Measurements from ENCODE around the gene TMEM135.

TMEM135 gene

DNA sequence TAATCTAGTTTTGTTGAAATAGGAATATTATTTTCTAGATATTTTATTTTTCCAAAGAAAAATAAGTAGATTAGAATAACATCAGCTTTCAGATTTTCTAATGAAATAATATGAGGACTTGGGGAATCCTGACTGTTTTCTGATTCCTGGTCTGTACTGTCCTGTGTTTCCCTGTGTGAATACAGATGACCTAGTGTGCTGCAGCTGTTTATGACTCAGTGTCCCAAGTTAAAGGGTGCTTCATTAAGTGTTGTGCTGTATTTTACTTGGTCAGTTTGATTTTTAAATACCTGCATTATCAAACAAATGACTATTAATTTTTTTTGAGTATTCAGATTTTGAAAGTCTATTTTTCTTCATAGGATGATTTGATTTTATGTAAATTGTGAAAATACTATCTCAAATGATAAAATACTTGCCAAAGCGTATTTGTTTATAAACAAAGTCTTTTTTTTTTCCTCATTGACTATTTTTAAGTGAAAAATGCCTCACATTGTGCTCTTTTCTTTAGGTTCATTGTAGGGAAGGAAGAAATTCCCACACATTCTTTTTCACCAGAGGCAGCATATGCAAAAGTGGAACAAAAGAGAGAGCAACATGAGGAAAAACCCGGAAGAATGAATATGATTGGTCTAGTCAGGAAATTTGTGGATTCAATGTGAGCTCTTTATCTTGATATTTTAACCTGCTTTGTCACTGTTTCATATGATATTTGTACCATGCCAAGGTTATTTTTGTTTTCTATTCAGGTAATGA, 264.2 kb downstream of the TMEM135 start:
- DNase-seq (ENCODE audit: low spot score) = no peak

DNA sequence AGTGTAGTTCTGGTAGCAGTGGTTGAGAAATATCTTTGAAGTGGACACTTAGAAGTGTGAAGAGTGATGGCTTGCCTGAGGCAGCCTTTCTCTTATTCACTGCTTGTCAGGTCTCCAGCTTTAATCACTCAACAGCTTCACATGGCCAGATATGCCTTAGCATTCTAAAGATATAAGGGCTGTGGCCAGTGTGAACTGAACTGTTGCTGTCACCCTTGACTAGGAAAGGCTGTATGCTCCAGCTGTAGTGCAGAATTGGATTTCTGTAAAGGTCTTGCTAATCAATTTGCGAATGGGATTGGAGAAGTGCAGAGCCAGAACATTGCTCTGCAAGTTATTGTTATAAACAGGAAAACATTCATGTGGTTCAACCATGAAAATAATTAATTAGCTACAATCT, 266.7 kb downstream of the TMEM135 start:
- no peak for DNase-seq (ENCODE audit: low spot score)

DNA sequence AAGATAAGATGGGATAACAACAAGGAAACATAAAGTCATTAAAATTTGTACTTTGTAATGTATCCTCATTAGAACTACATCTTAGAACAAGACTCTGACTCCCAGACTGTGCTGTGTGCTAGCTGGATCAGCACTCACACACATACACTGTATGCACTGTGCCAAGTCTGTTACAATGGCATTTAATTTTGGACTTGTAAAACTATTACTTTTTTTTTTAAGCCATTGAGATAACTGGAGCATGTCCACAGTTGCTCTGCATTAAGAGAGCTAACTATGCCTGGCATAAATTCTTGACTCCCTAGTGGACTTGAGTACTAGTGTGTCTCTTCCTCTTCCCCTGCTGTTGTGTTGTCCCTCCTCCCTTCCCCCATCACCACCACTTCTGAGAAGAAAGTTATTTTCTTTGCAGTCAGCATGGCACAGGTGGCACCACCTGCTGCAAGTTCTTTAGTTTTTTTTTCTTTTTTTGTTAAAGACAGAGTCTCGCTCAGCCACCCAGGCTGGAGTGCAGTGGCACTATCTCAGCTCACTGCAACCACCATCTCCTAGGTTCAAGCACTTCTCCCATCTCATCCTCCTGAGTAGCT, 268.6 kb downstream of the TMEM135 start:
- no peak for DNase-seq (ENCODE audit: low spot score)

DNA sequence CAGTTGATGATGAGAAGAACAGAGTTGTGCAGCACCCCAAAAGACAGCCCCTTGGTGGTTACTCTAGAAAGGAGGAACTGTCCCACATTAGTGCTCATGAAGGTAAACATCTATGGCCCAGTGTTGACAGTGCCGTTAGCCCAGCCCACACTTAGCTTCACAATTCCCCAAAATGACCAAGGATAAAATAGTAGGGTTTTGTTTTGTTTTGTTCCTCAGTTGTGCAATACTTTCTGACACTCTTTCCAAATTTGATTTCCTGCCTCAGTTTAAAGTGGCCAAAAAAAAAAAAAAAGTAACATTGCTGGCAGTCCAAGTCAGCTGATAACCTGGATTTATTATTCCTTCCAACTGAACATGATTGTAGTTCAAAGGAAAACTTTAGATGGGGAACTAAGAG, 269.4 kb downstream of the TMEM135 start:
- no peak for DNase-seq (ENCODE audit: low spot score)

DNA sequence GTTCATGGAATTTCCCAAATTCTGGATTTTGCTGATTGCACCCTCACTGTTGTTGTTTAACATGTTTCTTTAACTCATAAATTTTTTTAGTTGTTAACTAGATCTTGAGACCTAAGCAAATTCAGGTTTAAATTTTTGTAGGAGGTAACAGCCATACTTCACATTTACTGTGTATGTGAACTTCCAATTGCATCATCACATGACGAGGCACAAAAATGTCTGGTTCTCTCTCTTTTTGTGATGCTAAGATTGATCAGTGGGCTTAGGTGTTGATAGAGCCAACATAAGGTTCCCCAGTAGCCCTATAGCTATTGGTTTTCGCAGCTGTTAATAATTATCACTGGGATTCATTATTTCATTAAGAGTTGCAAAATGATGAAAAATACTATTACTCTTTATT, 277.5 kb downstream of the TMEM135 start:
- DNase-seq (ENCODE audit: low spot score) = no peak

DNA sequence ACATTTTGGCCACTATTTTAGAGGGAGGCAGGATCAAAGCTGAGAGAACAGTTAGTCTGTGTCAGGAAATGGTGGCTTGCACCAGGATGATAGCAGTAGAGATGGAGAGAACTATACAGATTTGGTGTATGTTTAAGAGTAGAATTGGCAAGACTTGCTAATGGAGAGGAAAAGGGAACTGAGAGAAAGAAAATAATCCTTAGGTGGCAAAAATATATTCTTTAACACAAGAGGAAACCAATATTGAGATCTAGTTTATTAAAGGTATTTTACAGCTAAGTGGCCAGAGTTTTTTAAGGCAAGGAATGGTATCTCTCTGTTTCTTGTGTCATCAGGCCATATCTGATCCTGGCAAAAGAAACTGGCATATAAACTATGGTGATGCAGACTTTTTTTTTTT, 278.8 kb downstream of the TMEM135 start:
- DNase-seq (ENCODE audit: low spot score) = no peak

DNA sequence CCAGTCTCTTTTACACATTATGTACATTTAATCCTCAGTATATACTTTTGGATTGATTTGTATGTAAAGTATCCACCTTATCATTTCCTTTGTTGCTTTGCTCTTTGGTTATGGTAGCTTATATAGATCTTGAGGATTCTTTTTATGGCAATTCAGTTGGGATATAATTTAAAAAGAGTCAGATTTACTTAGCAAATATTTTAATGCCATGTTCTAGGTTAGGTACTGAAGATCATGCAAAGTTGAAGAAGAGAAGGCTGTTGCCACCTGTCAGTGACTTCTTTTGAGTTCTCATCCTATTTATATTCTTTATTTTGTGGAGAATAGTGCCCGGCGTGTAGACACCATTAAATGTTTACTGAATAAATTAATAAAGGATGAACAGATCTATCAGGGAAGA, 279.7 kb downstream of the TMEM135 start:
- DNase-seq (ENCODE audit: low spot score) = no peak

DNA sequence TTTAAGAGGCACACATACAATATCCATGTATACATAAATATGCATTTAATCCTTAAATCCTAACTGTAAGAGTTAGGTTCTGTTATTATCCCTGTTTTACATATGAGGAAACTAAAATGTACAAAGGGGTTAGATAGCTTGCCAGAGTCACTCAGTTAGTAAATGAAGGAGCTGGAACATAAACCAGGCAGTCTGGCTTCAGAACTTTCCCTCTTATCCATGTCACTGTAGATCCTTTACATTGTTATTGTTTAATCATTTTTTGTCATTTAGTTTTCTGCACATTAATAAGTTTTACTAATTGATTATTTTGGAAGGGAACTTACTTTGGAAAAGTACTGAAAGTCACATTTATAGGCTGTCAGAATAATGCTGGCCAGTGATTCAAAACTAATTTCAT, 282.4 kb downstream of the TMEM135 start:
- DNase-seq (ENCODE audit: low spot score) = no peak

DNA sequence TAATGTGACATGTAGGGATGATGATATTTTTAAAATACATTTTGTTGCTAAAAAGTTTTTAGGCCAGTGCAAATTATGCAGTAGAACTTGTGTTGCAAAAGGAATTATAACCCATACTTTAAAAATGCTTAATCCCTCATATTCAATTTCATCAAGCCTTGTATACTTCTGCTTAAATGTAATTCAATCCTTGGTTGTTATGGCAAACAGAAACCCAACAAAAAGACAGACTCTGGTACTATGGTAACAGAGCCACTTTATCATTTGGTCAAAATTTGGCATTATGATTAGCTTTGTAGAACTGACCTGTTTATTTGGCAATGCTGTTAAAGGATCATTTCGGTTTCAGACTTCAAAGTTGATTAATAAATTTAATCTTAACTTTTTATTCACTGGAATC, 284.8 kb downstream of the TMEM135 start:
- DNase-seq (ENCODE audit: low spot score) = no peak

DNA sequence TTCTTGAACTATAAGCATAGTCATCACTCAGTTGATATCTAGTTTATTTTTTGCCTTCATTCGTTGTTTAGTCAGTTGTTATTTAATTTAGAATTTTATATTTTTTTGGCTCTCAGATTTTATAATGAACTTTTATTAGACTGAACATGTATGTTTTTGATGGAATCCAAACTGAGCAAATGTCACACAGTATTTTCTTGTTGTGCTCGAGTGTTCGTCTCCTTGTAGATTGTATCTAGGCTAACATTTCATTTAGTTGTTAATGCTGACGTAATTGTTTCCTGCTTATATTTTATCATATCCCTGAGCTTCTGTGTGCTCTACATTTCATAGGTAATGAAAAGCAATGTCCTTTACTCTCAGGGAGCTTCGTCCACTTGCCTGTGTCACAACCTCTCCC, 286.2 kb downstream of the TMEM135 start:
- no peak for DNase-seq (ENCODE audit: low spot score)

DNA sequence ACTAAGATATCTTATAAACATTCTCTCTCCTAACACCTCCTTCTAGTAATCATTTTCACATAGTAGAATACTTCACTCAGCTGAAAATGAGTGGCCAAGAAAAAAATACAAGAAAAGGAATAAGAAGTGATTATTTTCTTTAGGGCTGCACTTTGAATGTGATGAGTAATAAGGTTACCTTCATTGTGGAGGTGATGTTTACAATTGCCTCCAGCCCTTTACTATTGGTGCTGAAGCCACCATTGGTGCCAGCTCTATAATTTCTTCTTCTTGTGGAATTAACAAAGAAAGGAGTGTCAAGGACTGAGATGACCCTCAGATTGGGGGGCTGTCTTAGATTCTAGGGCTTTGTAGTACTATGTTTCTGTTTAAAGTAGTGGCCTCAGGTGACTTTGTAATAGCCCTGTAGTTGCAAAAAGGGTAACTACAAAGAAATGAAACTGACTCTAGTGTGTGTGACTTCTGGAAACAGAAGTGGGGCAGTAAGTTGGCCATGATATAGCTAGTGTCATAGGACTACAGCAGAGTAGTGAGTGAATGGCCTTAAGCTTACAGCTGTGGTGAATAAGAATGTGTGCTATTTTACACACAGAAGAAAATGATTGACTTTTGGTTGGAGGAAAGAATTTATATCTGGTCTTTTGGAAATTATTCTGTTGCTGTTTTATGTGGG, 287.2 kb downstream of the TMEM135 start:
- DNase-seq (ENCODE audit: low spot score) = no peak

DNA sequence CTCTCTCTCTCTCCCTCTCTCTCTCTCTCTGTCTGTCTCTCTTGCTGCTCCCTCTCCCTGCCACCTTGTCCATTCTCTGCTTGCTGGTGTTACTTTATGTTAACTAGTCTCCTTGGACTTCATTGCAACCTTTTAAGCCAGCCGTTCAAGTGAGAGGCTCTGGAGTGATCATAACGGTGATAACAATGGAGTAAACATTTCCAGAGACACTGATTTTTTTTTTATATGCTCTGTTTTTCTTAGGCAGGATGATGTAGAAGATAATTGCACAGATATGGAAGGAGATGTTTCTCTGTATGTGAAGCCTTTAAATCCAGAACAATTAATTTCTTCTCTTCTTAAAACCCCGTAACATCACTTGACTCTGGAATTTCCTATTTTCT, 287.7 kb downstream of the TMEM135 start:
- DNase-seq (ENCODE audit: low spot score) = no peak

DNA sequence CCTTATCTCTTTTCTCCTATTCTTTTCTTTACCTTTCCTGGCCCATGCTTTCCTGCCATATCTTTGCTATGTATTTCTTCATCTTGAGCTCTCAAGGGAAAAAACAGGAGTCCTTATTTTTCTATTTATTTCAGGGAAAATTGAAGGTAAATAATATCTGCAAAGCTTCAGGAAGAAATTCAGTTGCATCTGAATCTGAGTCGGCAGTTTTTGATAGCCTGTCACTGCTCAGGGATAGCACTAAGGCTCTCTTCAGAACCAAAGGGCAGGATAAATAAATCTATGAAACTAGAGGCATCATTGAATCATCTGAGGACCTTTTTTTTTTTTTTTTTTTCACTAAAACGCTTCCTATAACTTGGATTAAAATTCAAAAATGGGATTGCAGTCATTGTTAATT, 288.9 kb downstream of the TMEM135 start:
- DNase-seq (ENCODE audit: low spot score) = no peak

DNA sequence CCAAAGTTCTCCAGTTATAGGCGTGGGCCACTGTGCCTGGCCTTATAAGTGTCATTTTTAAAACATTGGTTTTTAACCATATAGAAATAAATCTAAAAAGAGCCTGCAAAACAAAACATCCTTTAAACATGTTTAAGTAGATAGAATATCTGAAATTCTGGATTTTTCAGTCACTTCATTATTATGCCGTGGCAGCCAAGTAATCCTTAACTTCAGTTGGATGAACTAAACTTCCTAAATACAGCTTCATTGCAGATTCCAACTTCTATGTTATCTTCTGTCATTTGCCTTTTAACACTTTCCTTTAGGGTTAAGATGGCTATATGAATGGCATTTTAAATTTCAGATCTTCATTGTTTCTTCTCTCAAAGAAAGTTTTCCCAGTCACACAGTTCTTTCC, 291.4 kb downstream of the TMEM135 start:
- DNase-seq (ENCODE audit: low spot score) = no peak

DNA sequence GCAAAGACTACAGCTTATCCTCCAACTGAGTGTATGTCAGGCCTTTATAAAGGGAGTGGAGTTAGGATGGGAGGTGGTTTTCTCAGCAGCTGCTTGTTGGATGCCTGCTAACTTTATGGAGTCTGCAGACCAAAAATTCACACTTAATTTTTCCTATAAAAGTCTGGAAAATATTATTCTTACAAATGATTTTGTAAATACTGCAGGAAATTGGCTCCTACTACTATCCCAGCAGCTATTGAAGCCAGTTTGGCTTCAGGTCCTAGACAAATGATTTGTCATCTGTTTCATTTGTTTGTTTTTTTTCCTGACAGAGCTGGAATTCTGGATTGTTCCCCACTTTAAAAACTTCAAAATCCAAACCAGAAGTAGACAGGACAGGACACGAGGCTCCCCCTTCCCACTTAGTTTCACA, 292.5 kb downstream of the TMEM135 start:
- no peak for DNase-seq (ENCODE audit: low spot score)

DNA sequence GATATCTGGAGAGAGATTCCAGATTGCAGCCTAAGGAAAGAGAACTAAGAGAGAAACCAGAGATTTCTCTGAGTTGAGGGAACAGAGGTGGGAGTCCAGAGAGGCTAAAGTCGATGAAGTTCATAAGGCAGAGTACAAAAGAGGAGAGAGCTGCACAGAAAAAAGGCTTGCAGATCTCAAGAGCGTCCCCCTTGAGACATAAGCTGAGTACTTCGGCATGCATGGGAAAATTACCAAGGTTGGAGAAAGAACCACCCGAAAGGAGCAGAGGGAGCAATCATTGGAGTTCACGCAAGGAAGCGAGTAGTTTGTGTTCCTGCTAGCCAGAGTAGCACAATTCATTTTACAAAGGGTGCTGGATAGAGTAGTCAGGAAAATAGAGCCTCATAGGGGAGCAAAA, 293.5 kb downstream of the TMEM135 start:
- no peak for DNase-seq (ENCODE audit: low spot score)

DNA sequence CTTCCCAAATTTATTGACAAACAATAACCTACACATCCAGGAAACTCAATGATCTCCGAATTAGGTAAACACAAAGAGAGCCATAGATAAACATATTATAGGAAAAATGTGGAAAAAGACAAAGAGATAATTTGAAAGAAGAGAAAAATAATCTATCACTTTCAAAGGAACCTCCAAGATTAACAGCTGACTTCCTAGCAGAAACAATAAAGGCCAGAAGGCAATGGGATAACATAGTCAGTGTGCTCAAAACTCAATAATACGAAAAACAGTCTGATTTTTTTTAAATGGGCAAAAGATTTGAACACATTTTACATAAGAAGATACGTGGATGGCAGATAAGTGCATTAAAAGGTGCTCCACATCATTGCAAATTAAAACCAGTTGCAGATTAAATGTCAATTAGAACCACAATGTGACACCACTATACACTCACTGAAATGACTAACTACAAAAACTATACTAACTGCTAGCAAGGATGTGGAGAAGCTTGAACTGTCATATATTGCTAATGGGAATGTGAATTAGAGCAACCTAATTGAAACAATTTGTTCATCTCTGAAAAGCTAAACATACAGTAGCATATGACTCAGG, 300.4 kb downstream of the TMEM135 start:
- DNase-seq (ENCODE audit: low spot score) = no peak

DNA sequence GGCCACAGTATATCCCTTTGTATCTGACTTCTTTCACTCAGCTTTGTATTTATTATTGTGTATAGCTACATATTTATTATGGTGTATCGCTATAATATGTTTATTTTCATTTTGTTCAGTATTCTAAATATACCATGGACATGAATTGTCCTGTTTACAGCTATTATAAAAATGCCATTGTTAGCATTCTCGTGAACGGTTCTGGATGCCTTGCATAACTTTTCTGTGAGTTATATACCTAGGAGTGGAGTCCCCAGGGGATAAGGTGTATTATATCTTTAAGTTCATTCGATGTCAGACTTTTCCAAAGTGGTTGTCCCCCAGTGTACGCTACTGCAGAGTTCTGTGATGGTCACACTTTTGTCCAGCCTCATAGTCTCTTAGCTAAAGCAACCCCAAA, 301.7 kb downstream of the TMEM135 start:
- no peak for DNase-seq (ENCODE audit: low spot score)

DNA sequence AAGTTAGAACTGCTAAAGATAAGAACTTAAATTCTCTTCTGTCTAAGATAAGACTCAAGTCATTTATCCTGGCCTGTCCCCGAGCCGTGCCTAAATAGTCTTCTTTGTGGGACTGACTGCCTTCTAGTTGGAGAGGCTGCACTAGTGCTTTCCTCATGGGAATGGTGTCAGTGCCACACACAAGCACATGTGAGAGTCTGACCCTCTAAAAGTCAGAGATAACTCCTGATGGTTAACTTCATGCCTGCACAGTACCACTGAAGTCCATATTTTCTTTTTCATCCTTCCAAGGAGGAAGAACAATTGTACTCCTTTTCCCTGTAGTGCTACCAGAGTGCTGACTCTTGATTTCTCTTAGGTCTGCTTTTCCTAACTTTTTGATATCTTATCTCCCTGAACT, 309.7 kb downstream of the TMEM135 start:
- DNase-seq (ENCODE audit: low spot score) = no peak

DNA sequence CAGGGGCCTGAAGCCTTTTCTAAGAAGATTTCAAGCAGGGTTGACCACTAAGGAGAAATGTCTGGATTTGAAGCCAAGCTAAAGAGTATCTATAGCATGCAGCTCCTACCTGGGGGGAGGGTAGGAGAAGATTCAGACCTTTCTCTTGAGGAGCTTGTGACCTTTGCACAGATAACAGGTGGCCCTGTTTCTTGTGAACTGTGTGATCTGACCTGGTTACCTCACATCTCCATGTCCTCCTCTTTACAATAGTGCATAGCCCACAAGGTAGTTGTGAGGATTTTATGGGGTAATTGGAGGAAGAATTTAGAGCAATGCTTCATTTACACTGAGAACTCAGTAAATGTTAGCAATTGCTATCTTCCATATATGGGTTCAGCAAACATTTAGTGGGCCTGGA, 310.1 kb downstream of the TMEM135 start:
- no peak for DNase-seq (ENCODE audit: low spot score)

DNA sequence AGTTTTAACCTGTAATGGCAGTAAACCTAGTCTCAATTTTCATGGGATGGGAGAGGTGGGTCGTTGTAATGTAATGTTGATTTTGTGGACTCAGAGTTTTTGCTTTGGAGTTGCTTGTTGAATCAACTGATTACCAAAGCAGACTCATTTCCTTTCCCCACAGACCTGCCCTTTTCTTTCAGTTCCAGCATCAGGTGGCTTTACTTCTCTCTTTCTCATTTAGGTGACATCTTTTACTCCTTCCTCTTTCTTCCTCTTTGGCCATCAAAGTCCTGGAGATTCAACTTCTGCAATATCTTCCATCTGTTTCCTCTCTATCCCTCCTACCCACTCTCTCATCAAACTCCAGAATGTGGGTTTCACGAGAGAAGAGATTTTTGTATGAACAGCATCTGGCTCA, 313.9 kb downstream of the TMEM135 start:
- no peak for DNase-seq (ENCODE audit: low spot score)

DNA sequence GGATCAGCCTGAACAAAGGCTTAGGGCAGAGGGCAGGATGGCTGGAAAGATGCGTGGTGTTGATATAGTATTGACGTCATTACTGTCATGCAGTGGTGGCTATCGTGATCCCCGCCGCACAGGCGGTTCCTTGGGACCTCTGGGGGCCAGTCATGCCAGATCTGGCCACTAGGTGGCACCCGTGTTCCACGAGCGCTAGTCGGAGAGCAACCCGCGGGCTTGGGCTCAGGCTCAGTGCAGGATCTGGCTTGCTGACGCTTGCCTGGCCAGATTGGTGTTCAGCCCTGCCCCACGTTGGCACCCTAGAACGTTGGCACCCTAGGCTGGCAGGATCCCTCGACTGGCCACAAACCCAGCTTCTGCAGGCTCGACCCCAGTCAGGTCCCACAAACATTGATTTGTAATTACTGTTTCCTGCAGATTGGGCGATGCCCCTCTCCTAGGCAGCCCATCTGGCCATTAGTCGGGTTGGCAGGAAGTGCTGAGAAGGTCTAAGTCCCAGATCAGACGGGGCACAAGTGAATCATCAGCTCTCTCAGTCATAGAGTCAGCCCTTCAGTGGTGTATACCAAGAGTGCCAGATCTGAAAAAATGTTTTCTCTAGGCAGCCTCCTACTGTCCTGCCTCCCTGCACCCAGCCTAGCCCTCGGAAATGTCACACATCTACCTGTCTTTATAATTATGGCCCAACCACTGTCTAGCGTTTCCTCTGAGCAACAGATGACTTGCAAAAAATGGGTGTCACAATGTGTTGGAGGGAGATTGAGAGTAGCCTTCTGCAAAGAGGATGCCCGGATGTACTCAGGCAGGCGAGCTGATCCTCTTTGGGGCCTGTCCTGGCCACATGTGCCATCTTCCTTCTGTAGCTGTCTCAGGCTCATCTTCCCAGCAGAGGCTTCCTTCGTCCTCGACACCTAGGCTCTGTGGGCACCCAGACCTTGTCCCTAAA, 315.3 kb downstream of the TMEM135 start:
- peak; percentile 77 for DNase-seq (ENCODE audit: low spot score)
